Islet of Langerhans (tissue), 1 donor: Measurements from ENCODE around the gene BTG2.

Experiments used
- FAIRE-seq: peaks from one replicate; lab custom pipeline; 2011; peaks lifted over from hg19 to GRCh38; lab: Jason Lieb, UNC

Gene BTG2

DNA sequence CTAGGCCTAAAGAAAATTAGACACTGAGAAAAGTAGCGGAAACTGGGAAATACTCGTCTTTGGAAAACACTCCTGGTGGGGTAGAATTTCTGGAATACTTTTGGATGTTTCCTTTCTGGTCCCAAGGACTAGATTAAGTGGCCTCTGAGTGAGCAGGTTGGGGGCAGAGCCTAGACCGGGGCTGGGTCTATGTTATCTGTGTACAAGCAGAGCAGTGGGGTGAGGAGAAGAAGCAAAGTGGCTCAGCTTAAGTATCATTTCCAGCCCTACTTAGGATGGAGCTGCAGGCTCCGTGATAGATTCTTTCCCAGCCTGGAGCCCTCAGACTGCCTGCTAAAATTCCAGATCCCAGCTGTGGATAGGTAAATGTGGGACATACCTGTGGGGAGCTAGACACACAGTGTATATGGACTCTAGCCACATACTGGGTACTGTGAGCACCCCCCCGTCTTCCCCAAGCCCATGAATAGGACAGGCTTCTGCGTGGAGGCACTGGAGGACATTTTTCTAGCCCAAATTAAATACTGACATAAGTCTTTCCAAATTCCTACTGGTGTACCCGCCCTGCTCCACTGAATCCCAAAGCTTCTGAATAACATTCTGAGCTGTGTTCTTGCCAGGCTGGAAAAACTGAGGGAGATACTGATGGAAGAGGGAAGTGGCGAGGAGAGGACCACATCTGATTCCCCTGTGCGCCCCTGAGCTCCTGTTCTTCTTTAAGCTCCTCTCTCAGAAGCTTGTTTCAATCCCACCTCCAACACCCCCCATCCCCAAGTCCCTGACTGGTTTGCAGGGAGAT, 38.8 kb downstream of the BTG2 start:
- no peak for FAIRE-seq

GRCh38 chr1:203346060-203346768, 40.9 kb downstream of the BTG2 start:
- FAIRE-seq = no peak

DNA sequence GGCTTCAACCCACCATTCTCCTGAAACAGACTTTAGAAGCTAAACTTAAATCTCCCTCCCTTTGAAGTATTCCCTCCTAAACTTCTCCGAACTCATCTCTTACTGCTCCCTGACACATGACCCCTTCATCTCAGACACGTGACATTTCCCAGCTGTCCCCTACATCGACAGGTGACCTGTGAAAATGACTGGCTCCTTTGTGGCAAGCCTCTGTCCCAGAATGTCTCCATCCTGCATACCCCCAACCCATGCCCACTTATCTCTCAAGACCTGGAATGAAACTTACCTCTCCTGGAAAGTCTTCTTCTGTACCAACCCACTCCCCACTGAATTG, 41.4 kb downstream of the BTG2 start:
- FAIRE-seq = no peak

DNA sequence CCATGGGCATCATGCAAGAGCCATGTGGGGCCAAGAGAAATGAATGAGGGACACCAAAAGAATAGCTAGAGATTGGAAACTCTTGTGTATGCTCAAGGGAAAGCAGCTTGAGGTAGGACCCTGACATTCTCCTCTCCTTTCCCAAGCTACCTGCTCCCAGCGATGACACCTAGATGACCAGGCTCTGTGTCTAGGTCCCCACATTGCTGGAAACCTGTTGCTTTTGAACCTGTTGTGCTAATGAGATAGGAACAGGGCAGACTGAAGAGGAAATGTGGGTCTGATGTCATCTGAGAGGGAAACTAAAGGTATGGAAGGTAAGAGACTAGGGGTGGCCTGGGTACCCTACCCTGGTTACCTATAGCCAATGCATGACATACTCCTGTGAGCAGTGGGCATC, 43.8 kb downstream of the BTG2 start:
- no peak for FAIRE-seq

GRCh38 chr1:203349773-203350524, 44.6 kb downstream of the BTG2 start:
- no peak for FAIRE-seq

- no peak for FAIRE-seq
These were observed 45.8 kb downstream of the BTG2 start, which contains the start of gene FMOD for GRCh38 chr1:203351037-203351625. Gene FMOD (minus strand): TSS chr1:203351122. CDS start chr1:203348270, 2,852 bp downstream.

GRCh38 chr1:203353486-203353885, 48.2 kb downstream of the BTG2 start:
- FAIRE-seq = no peak

DNA sequence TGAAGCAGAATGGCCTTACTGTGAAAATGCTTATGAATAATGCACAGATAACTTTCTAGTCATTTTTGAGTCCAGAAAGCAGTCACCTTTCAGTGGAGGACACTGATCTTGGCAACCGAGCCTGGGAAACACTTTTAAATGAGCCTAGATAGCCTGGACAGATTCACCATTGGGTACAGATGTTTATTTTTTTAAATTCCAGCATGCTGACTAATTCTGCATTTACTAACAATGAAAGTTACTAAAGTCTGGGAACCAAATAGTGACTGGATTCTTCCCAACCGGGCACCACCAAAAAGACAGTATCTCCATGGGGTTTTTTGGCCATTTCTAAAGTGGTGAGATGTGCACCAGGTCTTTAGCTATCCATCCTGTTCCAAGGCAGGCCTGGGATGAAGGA, 48.9 kb downstream of the BTG2 start:
- no peak for FAIRE-seq

DNA sequence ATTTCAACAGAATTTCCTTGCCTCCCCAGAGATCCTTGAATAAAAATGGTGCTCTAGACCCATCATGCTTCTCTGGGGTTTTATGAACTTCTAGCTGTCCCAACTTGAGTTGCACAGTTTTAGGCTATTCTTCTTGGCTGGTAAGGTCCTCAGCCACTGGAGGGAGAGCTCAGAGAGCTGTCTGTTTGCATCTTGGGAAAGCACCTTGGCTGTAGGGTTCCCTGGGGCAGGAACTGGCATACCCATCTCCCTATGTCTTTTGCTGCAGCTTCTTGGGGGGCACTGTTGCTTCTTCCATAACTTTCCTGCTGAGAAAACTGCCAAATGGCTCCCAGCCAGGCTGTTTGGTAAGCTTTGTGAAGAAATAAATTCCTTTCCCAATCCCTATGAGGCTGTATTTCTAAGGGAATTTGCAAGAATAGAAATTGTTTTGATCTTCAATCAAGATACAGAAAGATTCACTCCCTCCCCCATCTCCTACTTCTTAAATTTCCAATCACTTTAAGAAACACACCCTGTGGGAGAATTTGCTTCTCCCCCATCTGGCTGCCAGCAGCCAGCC, 53.8 kb downstream of the BTG2 start:
- no peak for FAIRE-seq
